GM19023 (cell line): ENCODE results near the gene LETM1.
A peak's percentile ranks its signal among the peaks of the same experiment; 100 is the strongest.
"Not testable (repeated sequence)": the region's sequence is repeated elsewhere in the genome, so short reads cannot be mapped to it uniquely, and the experiment has no call there.

ENCODE experiments used
- ATAC-seq: cut with Tn5 transposase; IDR thresholded peaks from one replicate; pipeline ENCODE4 v1.9.1; 2021; ENCODE audit warnings: mild to moderate bottlenecking, moderate library complexity; ENCODE audit not compliant: unreplicated experiment

Gene LETM1

GRCh38 chr4:1852904-1853623, 2.9 kb downstream of the LETM1 start:
- ATAC-seq = no peak

DNA sequence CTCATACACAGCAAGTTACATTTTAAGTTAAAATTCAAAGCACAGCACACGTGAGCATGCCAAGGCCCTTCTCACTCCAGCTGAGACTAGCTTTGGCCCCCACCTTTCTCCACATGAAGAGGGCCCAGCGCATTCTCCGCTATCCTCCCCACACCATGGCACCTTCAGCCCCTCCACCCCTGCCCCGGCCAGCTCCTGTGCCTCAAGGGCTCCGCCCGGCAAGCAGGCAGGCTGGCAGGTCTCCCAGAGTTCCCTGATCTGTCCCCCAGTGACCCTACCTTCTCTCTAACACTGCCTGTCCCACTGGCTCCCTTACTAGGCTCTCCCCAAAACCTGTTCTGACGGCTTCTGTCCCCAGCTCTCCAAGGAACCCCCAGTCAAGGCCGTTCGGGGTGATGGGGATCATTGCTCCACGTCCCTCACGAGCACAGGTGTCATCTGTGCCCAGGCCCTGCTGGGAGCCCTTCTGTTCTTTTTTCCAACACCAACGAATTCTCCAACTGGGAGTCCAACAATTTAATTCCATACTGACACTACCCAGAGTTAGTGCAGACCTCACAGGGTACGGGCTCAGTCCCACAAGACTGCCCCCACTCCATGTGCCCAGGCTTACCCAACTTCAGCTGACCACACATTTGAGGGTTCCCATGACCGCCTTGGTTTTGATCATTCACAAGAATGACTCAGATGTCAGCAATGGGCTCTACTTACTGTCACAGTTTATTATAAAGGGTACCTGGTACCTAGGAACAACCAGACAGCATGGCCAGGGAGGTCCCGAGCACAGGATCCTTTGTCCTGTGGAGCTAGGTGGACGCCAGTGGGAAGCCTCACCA, 4.2 kb downstream of the LETM1 start:
- ATAC-seq = no peak

DNA sequence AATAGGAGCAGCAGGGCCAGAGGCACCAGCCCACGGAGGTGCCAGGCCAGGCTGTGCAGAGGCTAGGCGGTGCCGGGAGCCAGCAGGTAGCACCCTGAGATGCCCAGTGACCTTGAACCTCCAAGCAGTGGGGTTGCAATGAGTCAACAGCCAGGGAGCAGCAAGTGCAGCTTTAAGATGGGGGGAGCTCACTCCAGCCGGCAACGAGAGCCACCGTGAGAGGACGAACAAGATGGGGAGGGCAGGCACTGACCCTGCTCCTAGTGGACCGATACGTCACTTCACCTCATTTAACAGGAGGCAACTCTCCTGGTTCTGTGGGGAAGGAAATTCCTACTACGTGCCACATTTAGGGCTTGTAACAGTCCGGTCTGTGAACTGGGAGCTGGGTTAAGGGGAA, 4.8 kb downstream of the LETM1 start:
- no peak for ATAC-seq

DNA sequence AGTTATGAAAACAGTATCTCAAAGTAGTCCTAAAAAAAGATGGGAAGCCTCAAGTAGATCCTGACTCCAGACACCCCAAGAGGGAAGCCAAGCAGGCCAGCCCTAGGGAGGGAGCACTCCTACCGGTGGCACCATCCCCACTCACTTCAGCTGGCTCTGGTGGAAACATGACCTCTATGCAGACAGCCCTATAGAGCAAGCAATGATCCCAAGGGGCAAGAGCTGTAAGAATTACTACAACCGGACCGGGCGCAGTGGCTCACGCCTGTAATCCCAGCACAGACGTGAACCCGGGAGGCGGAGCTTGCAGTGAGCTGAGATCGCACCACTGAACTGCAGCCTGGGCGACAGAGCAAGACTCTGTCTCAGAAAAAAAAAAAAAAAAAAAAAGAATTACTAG, 5.7 kb downstream of the LETM1 start:
- ATAC-seq = no peak

DNA sequence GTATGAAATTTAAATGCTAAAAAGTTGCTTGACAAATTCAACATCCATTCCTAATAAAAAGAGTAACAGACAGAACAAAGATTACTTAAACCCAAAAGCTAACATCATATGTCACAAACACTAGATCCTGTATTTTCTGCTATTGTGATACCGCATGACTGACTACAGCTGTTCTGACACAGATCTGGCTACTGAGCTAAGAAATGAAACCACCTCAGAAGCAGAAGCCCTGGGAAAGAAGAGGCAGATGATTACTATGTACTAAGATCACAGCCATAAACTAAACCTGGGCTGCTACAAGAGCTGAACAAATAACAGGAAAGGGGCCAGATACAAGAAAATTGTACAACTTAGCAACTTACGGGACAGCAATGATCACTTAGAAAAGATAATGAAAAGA, 9.4 kb downstream of the LETM1 start:
- no peak for ATAC-seq

DNA sequence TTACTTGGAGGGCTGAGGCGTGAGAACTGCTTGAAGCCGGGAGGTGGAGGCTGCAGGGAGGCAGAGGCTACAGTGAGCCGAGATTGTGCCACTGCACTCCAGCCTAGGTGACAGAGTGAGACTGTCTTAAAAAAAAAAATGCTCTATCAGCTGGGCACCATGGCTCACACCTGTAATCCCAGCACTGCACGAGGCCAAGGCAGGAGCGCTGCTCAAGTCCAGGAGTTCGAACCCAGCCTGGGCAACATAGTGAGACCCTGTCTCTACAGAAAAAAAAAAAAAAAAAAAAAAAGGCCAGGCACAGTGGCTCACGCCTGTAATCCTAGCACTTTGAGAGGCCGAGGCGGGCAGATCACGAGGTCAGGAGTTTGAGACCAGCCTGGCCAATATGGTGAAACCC, 11.3 kb downstream of the LETM1 start:
- ATAC-seq = not testable (repeated sequence)

DNA sequence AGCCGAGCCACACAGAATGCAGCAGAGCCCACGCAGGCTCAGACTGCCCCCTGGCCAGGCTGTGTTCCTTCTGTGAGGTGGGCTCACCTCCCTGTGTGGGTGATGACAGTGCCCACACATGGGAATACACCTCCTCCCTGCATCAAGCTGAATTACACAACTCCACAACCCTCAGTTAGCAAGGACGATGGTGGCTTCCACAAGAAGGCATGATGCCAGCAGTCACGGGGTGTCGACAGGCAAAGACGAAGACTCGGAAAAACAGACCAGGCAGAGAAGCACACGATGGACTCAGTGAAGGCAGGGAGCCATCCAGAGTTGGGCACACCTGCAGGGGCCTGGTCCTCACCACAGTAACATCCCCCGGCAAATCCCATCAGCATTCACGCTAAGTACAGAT, 12.1 kb downstream of the LETM1 start:
- ATAC-seq = no peak

DNA sequence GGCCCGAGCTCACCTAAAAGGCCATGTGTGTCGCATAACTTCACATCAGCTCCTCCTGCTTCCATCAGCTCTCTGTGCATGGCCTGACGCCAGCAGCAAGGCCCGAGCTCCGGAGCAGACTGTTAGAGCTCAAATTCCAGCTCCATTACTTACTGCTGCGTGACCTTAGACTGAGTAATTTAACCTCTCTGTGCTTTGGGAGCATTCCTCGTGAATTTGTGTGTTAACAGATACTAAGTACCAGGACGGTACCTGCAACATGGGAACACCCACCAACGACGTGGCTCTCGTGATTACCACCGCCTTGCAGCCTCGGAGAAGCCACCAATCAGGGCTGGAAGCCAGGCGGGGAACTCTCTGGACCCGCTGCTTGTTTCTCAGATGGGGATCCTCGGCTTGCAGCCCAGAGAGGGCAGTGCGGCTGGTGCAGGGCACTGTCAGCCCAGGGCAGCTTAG, 12.9 kb downstream of the LETM1 start:
- ATAC-seq = no peak

- no peak for ATAC-seq
Observed at GRCh38 chr4:1842339-1842895, 13.5 kb downstream of the LETM1 start.

DNA sequence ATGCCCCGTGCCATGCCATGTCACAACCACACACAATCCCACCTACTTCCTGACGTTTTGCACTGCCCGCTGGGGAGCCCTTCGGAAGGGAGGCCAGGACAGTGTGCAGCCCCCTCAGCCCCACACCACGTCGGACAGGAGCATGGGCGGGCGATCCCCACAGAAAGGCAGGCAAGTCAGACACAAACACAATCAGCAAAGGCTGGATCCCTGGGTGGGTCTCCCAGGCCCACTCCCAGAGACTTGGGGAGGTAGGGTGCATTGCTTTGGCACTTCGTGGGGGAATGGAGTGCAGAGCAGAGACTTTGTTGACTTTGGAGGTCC, 14.1 kb downstream of the LETM1 start:
- ATAC-seq = no peak

GRCh38 chr4:1841201-1841886, 14.6 kb downstream of the LETM1 start:
- no peak for ATAC-seq

- no peak for ATAC-seq
Observed at GRCh38 chr4:1839282-1839681, 16.7 kb downstream of the LETM1 start.

DNA sequence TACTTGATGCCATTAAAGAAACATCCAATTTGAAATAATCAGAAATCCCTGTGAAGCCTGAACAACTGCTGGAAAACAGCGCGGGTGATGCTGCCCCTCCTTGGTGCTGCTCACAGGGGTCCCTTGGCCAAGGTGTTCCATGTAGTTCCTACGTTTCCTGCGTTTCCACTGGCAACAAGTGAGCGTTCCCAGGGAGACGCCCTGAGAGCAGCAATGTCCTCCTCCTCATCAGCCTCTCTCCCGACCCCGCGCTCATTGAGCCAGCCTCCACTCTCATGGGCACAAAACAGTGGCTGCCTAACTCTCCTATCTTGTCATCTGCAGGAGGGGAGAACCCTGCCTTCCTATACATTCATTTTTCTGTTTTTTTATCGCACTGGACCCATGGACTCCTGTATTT, 18.9 kb downstream of the LETM1 start:
- ATAC-seq = no peak

GRCh38 chr4:1836650-1837049, 19.3 kb downstream of the LETM1 start:
- no peak for ATAC-seq

- ATAC-seq = not testable (repeated sequence)
Observed at GRCh38 chr4:1835836-1836235, 20.1 kb downstream of the LETM1 start.

DNA sequence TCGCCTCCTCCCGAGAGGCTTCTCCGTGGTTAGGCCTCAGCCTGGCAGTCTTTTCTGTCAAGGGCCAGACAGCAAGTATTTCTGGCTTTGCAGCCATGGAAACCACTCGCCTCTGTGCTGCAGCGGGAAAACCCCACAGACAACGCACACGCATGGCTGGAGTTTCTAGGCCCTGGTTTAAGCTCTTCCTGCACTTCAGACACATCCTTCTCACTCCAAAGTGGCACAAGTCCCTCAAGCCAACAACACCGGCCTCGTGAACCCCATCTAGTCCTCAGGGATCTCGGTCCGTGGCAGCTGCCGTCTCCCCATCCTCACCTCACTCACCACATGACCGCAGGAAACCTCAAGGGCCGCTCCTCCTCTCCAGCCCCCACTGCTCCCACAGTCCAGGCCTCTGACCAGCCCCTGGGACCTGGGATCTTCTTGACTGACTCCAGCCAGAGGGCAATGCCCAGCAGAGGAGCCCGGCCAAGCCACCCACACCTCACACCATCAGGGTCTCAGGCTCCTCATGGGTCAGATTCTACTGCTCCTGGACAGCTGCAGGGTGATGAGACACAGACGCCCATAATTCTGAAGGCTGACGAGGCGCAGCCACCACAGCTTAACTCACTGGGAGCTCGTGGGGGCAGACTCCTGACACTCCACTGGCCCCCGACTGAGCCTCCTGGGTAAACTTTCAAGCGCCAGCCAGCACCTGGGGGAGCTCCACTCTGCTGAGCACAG, 21.7 kb downstream of the LETM1 start:
- peak; percentile 67 for ATAC-seq

- no peak for ATAC-seq
Observed at GRCh38 chr4:1833307-1834046, 22.5 kb downstream of the LETM1 start.

DNA sequence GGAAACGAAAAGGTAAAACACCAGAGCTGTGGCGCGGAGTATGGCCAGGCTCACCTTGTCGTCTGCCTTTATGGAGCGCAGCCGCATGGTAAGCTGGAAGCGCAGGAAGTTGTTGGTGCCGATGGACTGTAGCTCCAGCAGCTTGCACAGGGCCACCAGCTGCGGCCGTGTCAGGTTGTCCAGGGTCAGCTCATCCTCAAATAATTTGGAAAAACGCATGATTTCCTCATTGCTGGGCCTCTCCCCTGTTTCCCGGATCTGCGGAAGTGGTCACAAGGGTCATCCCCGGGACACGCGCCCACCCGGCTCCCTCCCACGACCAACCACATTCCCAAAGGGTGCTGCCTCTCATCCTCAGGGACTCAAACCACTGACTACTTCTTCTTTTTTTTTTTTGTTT, 23.3 kb downstream of the LETM1 start:
- no peak for ATAC-seq

- no peak for ATAC-seq
Observed at GRCh38 chr4:1831331-1831730, 24.6 kb downstream of the LETM1 start.

GRCh38 chr4:1830642-1831228, 25.2 kb downstream of the LETM1 start:
- ATAC-seq = no peak
